GM19438 (cell line): ENCODE data around the gene OR3A3.

Source experiments
- ATAC-seq: cut with Tn5 transposase; IDR thresholded peaks from one replicate; pipeline ENCODE4 v1.9.1; 2021; ENCODE audit warnings: low read depth; ENCODE audit not compliant: unreplicated experiment

OR3A3 gene

DNA sequence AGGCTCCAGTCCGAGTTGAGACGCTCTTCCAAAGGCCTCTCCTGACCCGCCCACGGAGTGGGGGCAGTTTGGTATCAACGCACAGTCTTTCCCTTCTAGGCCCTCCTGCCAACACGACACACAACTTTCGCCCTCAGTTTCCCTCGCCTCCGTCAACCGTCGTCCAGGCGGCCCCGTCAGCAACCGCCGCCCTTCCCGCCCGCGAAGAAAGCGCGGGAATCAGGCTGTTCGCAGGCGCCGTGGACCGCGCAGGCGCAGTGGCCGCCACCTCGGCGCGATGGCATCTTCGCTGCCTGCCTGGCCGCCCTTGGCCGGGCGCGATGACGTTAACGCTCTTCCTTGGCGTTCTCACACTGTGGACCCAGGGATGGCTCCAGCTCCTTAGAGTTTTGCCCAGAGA lies 60.4 kb downstream of the OR3A3 start, which contains the start of gene SPATA22:
SPATA22 (minus strand) TSS at position 221 of the 400 bp plus-strand sequence. CDS start 2,494 bp downstream, outside the sequence.
- ATAC-seq = no peak

DNA sequence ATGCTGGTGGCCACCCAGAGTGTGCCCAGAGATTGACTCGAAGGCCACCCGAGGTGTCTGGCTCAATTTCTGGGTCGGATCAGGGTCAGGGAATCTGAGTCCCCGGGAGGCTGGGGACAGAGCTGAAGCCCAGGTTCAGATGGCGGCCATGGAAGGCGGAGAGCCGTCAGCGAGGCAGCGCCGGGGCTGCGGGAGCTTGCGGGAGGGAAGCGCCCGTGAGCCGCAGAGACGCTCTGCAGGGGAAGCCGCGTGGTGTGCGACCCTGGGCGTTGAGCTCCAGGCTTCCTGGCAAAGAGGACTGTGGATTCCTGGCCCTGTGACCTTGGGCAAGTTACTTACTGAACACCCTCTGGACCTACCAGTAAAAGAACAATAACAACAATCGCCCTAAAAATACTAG lies 61.0 kb downstream of the OR3A3 start:
- ATAC-seq = no peak
